GM21390 (cell line): ENCODE results near the gene GPR42.
"Not testable (repeated sequence)": the region's sequence is repeated elsewhere in the genome, so short reads cannot be mapped to it uniquely, and the experiment has no call there.

Experiments
- ATAC-seq: cut with Tn5 transposase; IDR thresholded peaks from one replicate; pipeline ENCODE4 v1.9.1; 2021; ENCODE audit not compliant: unreplicated experiment

Gene GPR42

DNA sequence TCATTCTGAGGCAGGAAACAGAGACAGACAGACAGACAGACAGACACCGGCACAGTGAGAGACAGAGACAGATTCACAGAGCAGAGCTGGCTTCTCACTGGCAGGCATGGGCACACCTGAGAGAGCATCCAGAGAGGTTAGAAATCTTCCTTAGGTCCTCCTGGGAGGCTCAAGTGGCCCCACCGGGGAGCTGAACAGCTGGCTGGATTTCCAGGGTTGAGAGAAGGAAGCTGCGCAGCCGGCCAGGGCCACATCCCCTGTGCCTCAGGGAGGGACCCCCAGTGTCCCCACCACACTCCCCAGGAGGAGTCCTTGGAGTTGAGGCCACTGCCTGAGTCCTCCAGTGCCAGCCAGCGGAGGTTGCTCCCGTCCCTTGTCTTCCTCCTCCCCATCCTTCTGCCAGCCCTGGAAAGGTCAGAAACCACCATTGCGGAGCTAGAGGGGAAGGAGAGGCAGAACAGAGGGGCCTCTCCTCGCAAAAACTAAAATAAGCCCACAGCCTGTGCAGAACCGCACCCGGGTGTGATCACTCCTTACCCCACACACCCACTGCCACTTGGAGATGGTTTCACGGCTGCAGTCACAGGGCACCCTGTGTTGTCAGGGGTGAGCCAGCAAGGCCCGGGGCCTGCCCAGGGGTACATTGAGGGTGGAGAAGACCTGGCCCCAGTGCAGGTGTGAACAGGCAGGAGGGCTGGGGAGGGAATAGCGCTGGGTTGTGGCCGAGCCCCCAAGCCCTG, 8.4 kb upstream of the GPR42 start:
- ATAC-seq: no peak

DNA sequence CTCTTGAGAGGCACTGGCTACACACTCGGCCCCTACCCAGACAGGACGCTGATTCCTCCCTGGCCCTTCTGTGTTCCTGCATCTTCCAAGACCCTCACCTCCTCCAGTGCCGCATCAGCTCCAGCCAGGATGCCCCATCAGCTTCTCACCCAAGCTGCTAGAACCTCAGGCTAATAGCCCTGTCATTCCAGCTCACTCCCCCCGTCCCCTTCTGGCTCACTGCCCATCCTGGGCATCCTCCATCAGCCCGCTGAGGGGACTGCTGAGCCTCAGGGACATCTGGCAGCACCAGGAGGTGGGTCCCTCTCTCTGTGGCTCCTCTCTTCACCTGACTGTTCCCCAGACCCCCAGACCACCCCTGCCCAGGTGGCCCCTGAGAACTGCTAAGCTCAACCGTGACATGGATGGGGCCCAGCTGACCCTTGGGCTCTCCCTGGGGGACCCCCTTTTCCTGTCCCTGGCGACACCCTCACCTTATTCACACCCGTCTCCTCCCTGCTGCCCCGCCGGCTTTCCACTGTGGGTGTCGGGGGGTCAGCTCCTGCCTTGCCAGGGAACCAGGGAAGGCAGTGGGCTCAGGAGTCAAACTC, 7.8 kb upstream of the GPR42 start:
- no peak for ATAC-seq

DNA sequence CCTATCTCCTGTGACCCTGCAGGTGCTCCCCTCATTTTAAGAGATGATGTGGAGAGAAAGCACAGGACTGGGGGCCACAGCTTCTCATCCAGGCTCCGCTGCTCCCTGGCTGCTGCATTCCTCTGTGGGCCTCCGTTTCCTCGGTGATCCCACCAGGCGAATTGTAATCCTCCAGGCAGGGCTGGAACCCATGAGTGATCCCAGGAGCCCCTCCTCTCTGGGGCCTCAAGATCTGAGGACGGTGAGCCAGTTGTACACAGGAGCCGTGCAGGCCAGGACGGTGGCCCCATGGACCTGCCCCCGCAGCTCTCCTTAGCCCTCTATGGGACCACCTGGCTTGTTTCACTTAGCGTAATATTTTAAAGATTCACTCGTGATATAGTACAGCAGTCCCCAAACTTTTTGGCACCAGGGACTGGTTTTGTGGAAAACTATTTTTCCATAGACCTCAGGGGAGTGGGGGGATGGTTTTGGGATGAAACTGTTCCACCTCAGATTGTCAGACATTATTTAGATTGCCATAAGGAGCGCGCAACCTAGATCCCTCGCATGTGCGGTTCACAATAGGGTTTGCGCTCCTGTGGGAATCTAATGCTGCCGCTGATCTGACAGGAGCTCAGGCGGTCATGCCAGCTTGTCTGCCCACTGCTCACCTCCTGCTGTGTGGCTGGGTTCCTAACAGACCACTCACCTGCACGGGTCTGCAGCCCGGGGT, 7.0 kb upstream of the GPR42 start:
- ATAC-seq: no peak

DNA sequence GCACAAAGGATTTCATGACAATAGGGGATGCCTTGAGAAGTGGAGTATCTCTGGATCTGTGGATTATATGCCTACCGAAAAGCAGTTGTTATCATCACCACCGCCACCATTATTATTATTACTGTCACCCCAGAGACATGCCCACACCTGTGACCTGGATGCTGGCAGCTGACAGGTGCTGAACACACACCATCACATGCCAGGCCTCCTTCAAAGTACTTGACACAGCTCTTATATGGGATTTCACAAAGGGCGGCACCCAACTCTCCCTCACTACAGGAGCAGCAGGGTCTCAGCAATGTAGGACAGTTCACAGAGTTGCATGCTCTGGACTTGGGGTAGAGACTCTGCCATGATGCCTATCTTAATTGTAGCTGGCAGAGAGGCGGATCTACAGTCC, 5.6 kb upstream of the GPR42 start:
- ATAC-seq: no peak

DNA sequence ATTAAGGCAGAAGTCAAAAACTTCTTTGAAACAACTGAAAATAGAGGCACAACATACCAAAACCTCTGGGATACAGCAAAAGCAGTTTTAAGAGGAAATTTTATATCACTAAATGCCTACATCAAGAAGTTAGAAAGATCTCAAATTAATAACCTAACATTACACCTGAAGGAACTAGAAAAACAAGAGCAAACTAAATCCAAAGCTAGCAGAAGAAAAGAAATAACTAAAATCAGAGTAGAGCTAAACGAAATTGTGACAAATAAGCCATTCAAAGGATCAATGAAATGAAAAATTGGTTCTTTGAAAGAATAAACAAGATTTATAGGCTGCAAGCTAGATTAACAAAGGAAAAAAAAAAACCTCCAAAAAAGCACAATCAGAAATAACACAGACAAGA, 2.5 kb upstream of the GPR42 start:
- ATAC-seq: no peak

DNA sequence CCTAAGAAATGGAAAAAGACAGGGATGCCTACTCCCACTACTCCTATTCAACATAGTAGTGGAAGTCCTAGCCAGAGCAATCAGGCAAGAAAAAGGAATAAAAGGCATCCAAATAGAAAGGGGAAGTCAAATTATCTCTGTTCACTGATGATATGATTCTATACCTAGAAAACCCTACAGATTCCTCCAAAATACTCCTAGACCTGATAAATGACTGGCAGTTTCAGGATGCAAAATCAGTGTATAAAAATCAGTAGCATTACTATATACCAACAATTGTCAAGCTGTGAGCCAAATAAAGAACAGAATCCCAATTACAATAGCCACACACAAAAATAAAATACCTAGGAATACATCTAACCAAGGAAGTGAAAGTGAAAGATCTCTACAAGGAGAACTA, 1.3 kb upstream of the GPR42 start:
- no peak for ATAC-seq

DNA sequence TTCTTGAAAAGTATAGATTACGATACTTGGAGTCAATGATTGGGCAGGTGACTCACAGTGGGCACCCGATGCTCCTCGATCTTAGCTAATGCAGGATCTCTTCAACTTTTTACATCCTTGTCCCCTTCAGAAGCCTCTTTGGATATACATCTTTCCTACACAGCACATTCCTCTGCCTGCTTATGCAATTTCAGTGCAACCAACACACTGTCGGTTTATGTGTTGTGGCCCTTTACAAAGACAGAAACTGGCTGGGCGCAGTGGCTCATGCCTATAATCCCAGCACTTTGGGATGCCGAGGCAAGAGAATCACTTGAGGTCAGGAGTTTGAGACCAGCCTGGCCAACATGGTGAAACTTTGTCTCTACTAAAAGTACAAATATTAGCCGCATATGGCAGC, 2.6 kb downstream of the GPR42 start:
- ATAC-seq: no peak

DNA sequence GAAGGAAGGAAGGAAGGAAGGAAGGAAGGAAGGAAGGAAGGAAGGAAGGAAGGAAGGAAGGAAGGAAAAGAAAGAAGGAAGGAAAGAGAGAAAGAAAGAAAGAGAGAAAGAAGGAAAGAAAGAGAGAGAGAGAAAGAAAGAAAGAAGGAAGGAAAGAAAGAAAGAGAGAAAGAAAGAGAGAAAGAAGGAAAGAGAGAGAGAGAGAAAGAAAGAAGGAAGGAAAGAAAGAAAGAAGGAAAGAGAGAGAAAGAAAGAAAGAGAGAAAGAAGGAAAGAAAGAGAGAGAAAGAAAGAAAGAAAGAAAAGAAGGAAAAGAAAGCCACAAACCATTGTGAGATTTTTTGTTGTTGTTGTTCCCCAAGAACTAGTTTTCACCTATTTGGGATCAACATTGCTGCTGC, 3.2 kb downstream of the GPR42 start:
- ATAC-seq: not testable (repeated sequence)

DNA sequence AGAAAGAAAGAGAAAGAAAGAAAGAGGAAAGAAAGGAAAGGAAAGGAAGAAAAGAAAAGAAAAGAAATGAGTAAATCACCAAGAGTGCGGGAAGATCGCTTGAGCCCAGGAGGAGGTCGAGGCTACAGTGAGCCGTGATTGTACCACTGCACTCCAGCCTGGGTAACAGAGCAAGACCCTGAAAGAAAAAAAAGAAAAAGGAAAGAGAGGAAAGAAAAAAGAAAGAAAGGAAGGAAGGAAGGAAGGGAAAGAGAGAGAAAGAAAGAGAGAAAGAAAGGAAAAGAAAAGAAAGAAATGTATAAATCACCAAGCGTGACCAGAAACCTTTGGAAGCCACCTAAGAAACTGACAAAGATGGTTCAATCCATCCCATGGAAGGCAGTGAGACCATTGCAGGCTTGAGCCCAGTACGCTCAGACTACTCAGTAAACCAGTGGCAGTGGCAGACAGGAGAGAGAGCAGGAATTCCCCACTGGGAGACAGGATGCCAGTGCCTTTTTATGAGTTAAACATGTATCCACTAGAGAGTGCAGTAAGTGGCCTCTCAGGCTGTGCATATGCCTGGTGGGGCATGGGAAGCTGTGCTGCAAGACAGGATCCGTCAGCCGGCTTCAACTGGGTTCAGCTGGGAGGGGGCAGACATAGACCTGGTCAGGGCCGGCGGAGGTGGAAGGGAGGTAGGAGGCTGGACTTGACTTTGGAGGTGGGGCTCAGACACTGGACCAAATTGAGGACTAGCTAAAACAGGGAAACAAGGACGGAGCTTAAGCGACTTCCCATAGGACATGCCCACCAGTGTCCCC, 4.8 kb downstream of the GPR42 start:
- no peak for ATAC-seq

DNA sequence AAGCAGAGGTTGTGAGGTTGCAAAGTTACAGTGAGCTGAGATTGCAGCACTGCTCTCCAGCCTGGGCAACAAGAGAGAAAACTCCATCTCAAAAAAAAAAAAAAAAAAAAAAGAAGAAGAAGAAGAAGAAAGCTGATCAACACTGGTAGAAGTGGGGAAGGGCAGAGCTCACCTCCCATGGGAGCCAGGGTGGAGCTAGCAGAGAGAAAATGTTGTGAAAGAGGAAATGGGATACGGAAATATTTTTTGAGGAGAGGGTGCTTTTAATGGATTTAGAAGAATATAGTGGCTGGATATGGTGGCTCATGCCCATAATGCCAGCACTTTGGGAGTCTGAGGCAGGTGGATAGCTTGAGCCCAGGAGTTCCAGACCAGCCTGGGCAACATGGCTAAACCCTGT, 6.8 kb downstream of the GPR42 start:
- no peak for ATAC-seq

DNA sequence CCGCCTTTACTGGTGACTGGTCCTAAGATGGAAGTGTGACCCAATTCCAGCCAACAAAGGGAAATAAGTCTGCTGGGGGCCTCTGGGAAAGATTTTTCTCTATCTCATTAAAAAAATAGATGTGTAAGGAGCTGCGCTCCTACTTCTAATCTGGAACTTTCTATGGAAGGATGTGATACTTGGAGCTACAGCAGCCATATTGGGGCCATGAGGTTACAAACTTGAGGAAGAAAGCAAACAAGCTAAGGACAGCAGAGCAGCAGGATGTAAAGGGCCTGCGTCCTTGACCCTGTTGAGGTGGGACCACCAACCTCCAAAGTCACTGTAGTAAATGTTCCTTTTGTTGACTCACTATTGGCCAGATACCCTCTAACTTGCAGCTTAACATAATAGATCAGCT, 7.5 kb downstream of the GPR42 start:
- ATAC-seq: no peak

DNA sequence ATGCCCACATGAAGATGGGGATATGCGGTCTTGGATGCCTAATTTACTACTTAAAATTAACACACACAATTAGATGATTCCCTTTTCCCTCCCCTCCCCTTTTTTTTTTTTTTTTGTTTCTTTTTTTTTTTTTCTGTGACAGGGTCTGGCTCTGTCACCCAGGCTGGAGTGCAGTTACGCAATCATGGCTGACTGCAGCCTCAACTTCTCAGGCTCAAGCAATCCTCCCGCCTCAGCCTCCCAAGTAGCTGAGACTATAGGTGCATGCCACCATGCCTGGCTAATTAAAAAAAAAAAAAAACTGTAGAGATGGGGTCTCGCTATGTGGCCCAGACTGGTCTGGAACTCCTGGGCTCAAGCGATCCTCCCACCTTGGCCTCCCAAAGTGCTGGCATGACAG, 8.7 kb downstream of the GPR42 start:
- not testable (repeated sequence) for ATAC-seq

DNA sequence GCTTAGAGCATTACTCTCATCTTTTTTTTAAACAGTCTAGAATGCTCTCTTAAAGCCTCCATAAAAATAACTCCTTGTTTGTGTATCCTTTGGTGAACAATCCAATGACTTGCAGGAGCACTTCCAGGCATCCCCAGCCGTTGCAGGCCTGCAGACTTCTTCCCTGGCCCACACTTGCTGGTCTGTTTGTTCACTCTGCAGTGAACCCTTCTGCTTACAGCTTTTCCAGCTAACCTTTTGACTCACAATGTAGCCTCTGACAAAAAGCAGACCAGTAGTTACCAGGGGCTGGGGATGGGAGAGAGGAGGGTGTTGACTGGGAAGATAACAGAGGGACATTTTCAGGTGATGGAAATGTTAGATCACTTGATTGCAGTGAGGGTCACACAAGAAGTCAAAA, 9.1 kb downstream of the GPR42 start:
- no peak for ATAC-seq

DNA sequence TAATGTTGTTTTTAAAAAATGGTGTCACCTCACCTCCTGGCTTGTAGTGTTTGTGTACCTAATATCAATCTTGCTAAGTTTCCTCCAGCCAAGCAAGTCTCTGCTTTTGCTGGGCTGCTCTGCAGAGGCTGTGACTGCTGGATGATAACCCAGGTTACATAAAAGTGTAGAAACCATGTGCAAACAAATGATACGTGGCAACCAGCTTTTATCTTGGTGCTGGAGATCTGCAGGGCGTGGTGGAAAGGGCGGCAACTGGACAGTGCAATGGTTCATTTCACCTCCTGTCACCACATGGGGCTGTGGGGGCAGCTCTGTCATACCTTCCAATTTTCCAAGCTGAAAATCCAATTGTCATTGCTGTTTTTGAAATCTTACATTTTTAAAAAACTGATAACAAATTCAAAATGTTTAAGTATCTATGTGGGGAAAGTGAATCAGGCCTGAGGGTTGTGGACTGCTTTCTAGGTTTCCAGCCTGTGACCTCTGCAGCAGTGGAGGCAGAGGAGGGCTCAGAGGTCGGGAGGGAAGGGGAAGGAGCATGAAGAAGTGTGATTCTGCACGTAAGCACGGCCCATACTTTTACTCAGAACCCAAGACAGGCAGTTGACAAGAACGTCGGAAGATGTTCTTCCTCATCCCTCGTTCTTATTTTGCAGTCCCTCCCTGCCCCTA, 9.7 kb downstream of the GPR42 start:
- no peak for ATAC-seq

DNA sequence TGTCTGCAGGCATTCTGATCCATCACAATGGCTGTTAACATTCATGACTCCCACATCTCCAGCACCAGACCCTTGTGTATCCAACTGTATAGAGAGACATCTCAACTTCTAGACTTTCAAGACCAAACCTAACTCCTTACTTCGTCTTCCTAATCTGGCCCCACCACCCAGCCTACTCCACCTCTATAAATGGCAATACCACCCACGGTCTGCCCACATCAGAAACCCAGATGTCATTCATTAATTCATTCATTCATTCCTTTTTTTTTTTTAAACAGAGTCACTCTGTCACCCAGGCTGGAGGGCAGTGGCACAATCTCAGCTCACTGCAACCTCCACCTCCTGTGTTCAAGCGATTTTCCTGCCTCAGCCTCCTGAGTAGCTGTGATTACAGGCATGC, 10.4 kb downstream of the GPR42 start:
- no peak for ATAC-seq

DNA sequence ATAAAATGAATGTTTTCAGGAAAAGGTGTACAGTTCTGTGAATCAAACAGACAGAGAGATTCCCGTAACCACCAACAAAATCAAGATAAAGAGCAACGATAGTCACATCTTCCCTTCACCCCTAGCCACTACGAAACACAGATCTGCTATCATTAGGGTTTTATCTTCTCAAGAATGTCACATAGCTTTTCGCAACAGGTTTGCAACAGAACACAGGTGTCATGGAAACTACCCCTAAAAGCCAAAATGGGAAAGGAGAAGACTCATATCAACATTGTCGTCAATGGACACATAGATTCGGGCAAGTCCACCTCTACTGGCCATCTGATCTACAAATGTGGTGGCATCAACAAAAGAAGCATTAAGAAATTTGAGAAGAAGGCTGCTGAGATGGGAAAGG, 11.1 kb downstream of the GPR42 start:
- no peak for ATAC-seq

DNA sequence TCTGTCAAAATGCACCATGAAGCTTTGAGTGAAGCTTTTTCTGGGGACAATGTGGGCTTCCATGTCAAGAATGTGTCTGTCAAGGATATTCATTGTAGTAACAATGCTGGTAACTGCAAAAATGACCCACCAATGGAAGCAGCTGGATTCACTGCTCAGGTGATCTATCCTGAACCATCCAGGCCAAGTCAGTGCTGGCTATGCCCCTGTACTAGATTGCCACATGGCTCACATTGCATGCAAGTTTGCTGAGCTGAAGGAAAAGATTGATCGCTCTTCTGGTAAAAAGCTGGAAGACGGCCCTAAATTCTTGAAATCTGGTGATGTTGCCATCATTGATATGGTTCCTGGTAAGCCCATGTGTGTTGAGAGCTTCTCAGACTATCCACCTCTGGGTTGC, 12.7 kb downstream of the GPR42 start:
- no peak for ATAC-seq

DNA sequence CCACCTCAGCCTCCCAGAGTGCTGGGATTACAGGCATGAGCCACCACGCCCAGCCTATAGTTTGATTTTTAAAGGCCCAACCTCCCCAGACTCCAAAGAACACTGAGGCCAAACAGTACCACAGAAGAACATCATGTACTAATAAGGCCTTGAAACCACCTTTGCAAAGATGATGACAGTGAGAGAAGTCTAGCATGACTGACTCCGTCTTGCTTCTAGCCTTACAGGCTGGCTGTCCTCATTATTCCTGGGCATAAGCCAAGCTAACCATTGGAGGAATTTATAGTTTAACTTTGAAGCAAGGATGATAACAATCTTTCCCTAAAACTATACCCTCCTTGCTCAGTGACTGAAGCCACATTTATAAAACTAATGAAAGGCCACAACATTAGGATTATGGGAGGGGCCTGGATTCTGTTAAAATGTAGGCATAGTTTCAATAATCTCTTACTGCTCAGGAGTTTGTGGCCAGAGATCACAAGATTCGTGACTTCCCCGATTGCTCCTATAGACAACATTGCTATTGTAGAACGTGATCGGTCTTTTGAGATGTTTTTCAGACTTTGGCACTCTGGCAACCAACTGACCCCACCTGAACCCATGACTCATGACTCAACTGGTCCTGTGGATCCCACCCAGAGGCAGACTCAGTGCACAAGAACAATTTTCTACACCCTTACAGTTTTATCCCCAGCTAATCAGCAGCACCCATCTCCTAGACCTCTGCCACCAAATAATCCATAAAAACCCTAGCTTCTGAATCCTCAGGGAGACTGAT, 17.6 kb downstream of the GPR42 start:
- no peak for ATAC-seq

DNA sequence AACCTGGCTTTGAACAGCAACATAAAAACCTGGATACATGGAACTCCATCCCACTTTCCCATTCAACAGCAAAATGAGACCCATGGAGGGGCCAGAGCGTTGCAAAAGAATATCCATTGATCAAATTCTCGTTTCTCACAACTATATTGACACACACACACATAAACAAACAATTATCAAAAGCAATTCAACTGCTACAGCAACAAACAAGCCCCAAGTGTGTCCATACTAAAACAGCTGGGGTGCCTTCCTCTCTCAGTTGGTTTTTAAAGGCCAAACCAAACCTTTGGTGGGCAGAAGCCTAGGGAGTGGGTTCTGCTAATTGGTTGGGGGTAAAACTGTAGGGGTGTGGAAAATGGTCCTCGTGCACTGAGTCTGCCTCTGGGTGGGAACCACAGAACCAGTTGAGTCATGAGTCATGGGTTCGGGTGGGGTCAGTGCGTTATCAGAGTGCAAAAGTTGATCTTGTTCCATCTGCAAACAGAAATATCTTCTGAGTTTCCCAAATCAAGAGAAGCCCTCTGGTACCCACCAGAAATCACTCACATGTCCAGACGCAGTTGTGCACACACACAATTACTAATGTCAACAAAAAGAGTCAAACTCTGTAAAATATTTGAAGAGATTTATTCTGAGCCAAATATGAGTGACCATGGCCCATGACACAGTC, 18.5 kb downstream of the GPR42 start:
- ATAC-seq: no peak
